H1 (cell line): ENCODE measurements around the gene CKB. TPM values are rescaled to one million over a fixed set of nuclear protein-coding genes. Genes with fewer than 3 reads are reported as not detected.

Source experiments
- CTCF ChIA-PET: fragments of 300-600 bp; sonication (Branson Sonifier 250); formaldehyde crosslinking; loops from one replicate; lab custom pipeline; 2021; ENCODE audit not compliant: partially characterized antibody; lab: Charles Lee
- POLR2A ChIA-PET: fragments of 300-600 bp; sonication (Branson Sonifier 250); formaldehyde crosslinking; loops from one replicate; lab custom pipeline; 2021; ENCODE audit warnings: inconsistent platforms; ENCODE audit not compliant: partially characterized antibody; lab: Charles Lee
- DNase-seq, 2 experiments: peaks; one replicate each; pipeline versions ENCODE4 v3.0.0 to v3.0.0-alpha.2; 2010 to 2022; ENCODE audit warnings: low spot score in 2 of 2, low read depth in 1 of 2, mixed read lengths in 1 of 2
- FAIRE-seq: peaks from 2 replicates; lab custom pipeline; 2011; peaks lifted over from hg19 to GRCh38; lab: Jason Lieb, UNC
- H2AFZ ChIP-seq: 2 replicates; pipeline ENCODE4 v1.8.1; 2012; ENCODE audit warnings: low read length, inconsistent platforms
- H2AK5ac ChIP-seq: 2 replicates; pipeline ENCODE4 v1.6.1; 2013; ENCODE audit warnings: low read depth, low read length
- H2BK120ac ChIP-seq: replicated peaks from 2 replicates; pipeline ENCODE3; 2013; ENCODE audit warnings: low read depth, low read length, inconsistent platforms
- H2BK12ac ChIP-seq: 2 replicates; pipeline ENCODE4 v1.6.1; 2013; ENCODE audit warnings: low read depth, low read length
- H2BK15ac ChIP-seq: 2 replicates; pipeline ENCODE4 v1.6.1; 2013; ENCODE audit warnings: low read length
- H2BK20ac ChIP-seq: 2 replicates; pipeline ENCODE4 v1.6.1; 2013; ENCODE audit warnings: low read length
- H2BK5ac ChIP-seq: 2 replicates; pipeline ENCODE4 v1.6.1; 2013; ENCODE audit warnings: low read depth, low read length
- H3K14ac ChIP-seq: 2 replicates; pipeline ENCODE4 v1.6.1; 2013; ENCODE audit warnings: inconsistent platforms; ENCODE audit not compliant: insufficient read length
- H3K18ac ChIP-seq: 2 replicates; pipeline ENCODE4 v1.6.1; 2013; ENCODE audit warnings: low read length; ENCODE audit errors: extremely low read depth
- H3K23ac ChIP-seq: 2 replicates; pipeline ENCODE4 v1.6.1; 2013; ENCODE audit warnings: inconsistent platforms; ENCODE audit not compliant: insufficient read length
- H3K23me2 ChIP-seq: 2 replicates; pipeline ENCODE4 v1.6.1; 2013; ENCODE audit warnings: low read depth, low read length
- H3K27ac ChIP-seq: 2 replicates; pipeline ENCODE4 v1.6.1; 2011; ENCODE audit warnings: low read depth, low read length, inconsistent platforms
- H3K27me3 ChIP-seq, 4 experiments: replicated peaks in 1 of 4; 1 replicate in 1 of 4; 2 replicates in 3 of 4; pipeline versions ENCODE4 v1.6.1 to v1.8.1; 2011 to 2013; ENCODE audit warnings: low read length in 3 of 4, mild to moderate bottlenecking in 3 of 4, inconsistent platforms in 2 of 4, mixed read lengths in 2 of 4, moderate library complexity in 1 of 4; ENCODE audit not compliant: control insufficient read depth in 3 of 4, insufficient read depth in 3 of 4; ENCODE audit errors: extremely low read depth in 1 of 4
- H3K36me3 ChIP-seq, 4 experiments: 2 replicates each; pipeline versions ENCODE4 v1.6.1 to v1.8.1; 2011 to 2013; ENCODE audit warnings: mild to moderate bottlenecking in 4 of 4, low read length in 3 of 4, moderate library complexity in 2 of 4, control low read depth in 1 of 4, inconsistent platforms in 1 of 4; ENCODE audit not compliant: insufficient read depth in 4 of 4, control insufficient read depth in 2 of 4
- H3K4ac ChIP-seq: replicated peaks from 2 replicates; pipeline ENCODE3; 2013; ENCODE audit warnings: low read length, low read depth, mixed read lengths, inconsistent platforms; ENCODE audit not compliant: insufficient read length
- H3K4me1 ChIP-seq, 4 experiments: replicated peaks in 1 of 4; 1 replicate in 1 of 4; 2 replicates in 3 of 4; pipeline versions ENCODE4 v1.6.1 to v1.8.1; 2011 to 2013; ENCODE audit warnings: low read length in 3 of 4, inconsistent platforms in 2 of 4, mixed read lengths in 1 of 4; ENCODE audit not compliant: insufficient read depth in 4 of 4, control insufficient read depth in 3 of 4
- H3K4me2 ChIP-seq, 2 experiments: 2 replicates each; pipeline versions ENCODE4 v1.6.1 to v1.8.1; 2011 to 2013; ENCODE audit warnings: low read depth in 2 of 2, low read length in 2 of 2, control low read depth in 1 of 2, inconsistent platforms in 1 of 2, mild to moderate bottlenecking in 1 of 2; ENCODE audit not compliant: insufficient read depth in 1 of 2
- H3K4me3 ChIP-seq, 4 experiments: fragments of 200-600, 300-600 bp in 1 of 4; sonication (generic), shearing (Covaris generic), sonication (Bioruptor Twin) in 1 of 4; 2 replicates each; pipeline versions ENCODE4 v1.5.1 to v1.8.1; 2011 to 2016; ENCODE audit warnings: low read length in 4 of 4, low read depth in 3 of 4, control low read depth in 2 of 4, inconsistent platforms in 2 of 4, mild to moderate bottlenecking in 2 of 4, mixed read lengths in 1 of 4, moderate library complexity in 1 of 4; ENCODE audit not compliant: insufficient read depth in 2 of 4; ENCODE audit errors: extremely low read depth in 1 of 4
- H3K56ac ChIP-seq: replicated peaks from 2 replicates; pipeline ENCODE3; 2013; ENCODE audit warnings: low read depth, mild to moderate bottlenecking, mixed read lengths, low read length, inconsistent platforms; ENCODE audit not compliant: insufficient read length
- H3K79me1 ChIP-seq: 2 replicates; pipeline ENCODE4 v1.6.1; 2013; ENCODE audit warnings: low read depth, low read length, control low read depth
- H3K79me2 ChIP-seq, 2 experiments: 2 replicates each; pipeline versions ENCODE4 v1.6.1 to v1.8.1; 2012 to 2013; ENCODE audit warnings: low read length in 2 of 2, mild to moderate bottlenecking in 2 of 2, inconsistent platforms in 1 of 2; ENCODE audit not compliant: insufficient read depth in 2 of 2, control insufficient read depth in 1 of 2
- H3K9ac ChIP-seq, 4 experiments: replicated peaks in 1 of 4; 1 replicate in 1 of 4; 2 replicates in 3 of 4; pipeline versions ENCODE4 v1.6.1 to v1.8.1; 2011 to 2013; ENCODE audit warnings: low read depth in 3 of 4, low read length in 3 of 4, control low read depth in 2 of 4, mild to moderate bottlenecking in 2 of 4, moderate library complexity in 2 of 4, inconsistent platforms in 1 of 4; ENCODE audit errors: extremely low read depth in 1 of 4
- H3K9me3 ChIP-seq, 2 experiments: 2 replicates each; pipeline versions ENCODE4 v1.6.1 to v1.8.1; 2012 to 2013; ENCODE audit warnings: mild to moderate bottlenecking in 2 of 2, moderate library complexity in 2 of 2, control low read depth in 1 of 2, inconsistent platforms in 1 of 2, low read depth in 1 of 2, low read length in 1 of 2, mixed read lengths in 1 of 2; ENCODE audit not compliant: insufficient read depth in 2 of 2
- H4K20me1 ChIP-seq, 2 experiments: replicated peaks in 1 of 2; 2 replicates each; pipeline versions ENCODE3 to v1.8.1; 2011 to 2013; ENCODE audit warnings: inconsistent platforms in 2 of 2, low read length in 2 of 2, mild to moderate bottlenecking in 1 of 2; ENCODE audit not compliant: insufficient read depth in 2 of 2, control insufficient read depth in 1 of 2
- H4K5ac ChIP-seq: 2 replicates; pipeline ENCODE4 v1.6.1; 2013; ENCODE audit warnings: low read length, low read depth, mixed read lengths, inconsistent platforms; ENCODE audit not compliant: insufficient read length
- H4K8ac ChIP-seq: 2 replicates; pipeline ENCODE4 v1.8.0; 2013; ENCODE audit warnings: mild to moderate bottlenecking, moderate library complexity, low read length, inconsistent platforms; ENCODE audit not compliant: insufficient read depth; ENCODE audit errors: extremely low read depth
- H4K91ac ChIP-seq: replicated peaks from 2 replicates; pipeline ENCODE3; 2013; ENCODE audit warnings: low read length, mixed read lengths, inconsistent platforms; ENCODE audit not compliant: insufficient read length
- CBX8 ChIP-seq: fragments of 300-800, 300-1000 bp; sonication (generic); IDR thresholded peaks from 2 replicates; pipeline ENCODE4 v1.7.1; 2016; ENCODE audit warnings: low read depth, low read length, borderline replicate concordance
- CTCF ChIP-seq, 3 experiments: IDR thresholded peaks; 1 replicate in 2 of 3; 2 replicates in 1 of 3; pipeline versions ENCODE4 v1.5.1 to v1.6.1; 2011; ENCODE audit warnings: low read length in 3 of 3, mild to moderate bottlenecking in 3 of 3, inconsistent platforms in 2 of 3, low read depth in 1 of 3, moderate library complexity in 1 of 3; ENCODE audit not compliant: insufficient read depth in 1 of 3; ENCODE audit errors: control extremely low read depth in 1 of 3
- KDM1A ChIP-seq: fragments of 200-600, 300-600 bp; sonication (generic); IDR thresholded peaks from 2 replicates; pipeline ENCODE4 v1.7.1; 2016; ENCODE audit warnings: mild to moderate bottlenecking, low read length, borderline replicate concordance
- KDM4A ChIP-seq: IDR thresholded peaks from one replicate; pipeline ENCODE4 v1.7.1; 2012; ENCODE audit warnings: low read depth, mild to moderate bottlenecking, moderate library complexity, low read length, inconsistent platforms; ENCODE audit not compliant: severe bottlenecking
- NANOG ChIP-seq: IDR thresholded peaks from 2 replicates; pipeline ENCODE4 v1.6.1; 2011; ENCODE audit warnings: low read length, low read depth, mild to moderate bottlenecking, inconsistent platforms; ENCODE audit not compliant: insufficient read depth, poor library complexity, severe bottlenecking
- POU5F1 ChIP-seq: IDR thresholded peaks from 2 replicates; pipeline ENCODE4 v1.6.1; 2011; ENCODE audit warnings: low read depth, mild to moderate bottlenecking, low read length, moderate library complexity
- RAD21 ChIP-seq, 2 experiments: IDR thresholded peaks in 1 of 2; conservative IDR thresholded peaks in 1 of 2; 2 replicates each; pipeline ENCODE4 v1.6.1; 2011; ENCODE audit warnings: low read depth in 2 of 2, low read length in 2 of 2, improper control_type of control experiment in 1 of 2, inconsistent platforms in 1 of 2, mild to moderate bottlenecking in 1 of 2, moderate library complexity in 1 of 2
- RBBP5 ChIP-seq: IDR thresholded peaks from 2 replicates; pipeline ENCODE4 v1.7.1; 2012; ENCODE audit warnings: low read depth, mild to moderate bottlenecking, inconsistent platforms, low read length, moderate library complexity, borderline replicate concordance
- ZNF274 ChIP-seq: IDR thresholded peaks from 2 replicates; pipeline ENCODE4 v1.7.0; 2012; ENCODE audit warnings: low read length, borderline replicate concordance; ENCODE audit errors: extremely low read depth
- WGBS, 2 experiments: shearing (Covaris generic) in 1 of 2; methylation state at CpG; one replicate each; pipeline versions ENCODE4 v1.1.6 to v1.1.7; 2013 to 2015; ENCODE audit warnings: low lambda C conversion rate in 2 of 2, mixed read lengths in 2 of 2, inconsistent platforms in 1 of 2, low coverage in 1 of 2, missing lambda C conversion rate in 1 of 2; ENCODE audit not compliant: insufficient replicate concordance in 2 of 2, insufficient coverage in 1 of 2, insufficient read length in 1 of 2; ENCODE audit errors: extremely low coverage in 1 of 2, missing lambda C conversion rate in 1 of 2; 5-methylcytosine and 5-hydroxymethylcytosine counted together
- polyA plus RNA-seq, 7 experiments: library from polyadenylated mRNA; depleted of rRNA in 3 of 7; stranded (reverse) in 5 of 7; unstranded in 2 of 7; fragments of >200 nt in 5 of 7; fragments of 200-250 nt in 2 of 7; gene quantifications; 1 replicate in 5 of 7; 2 replicates in 1 of 7; 4 replicates in 1 of 7; pipeline versions ENCODE4 v1.2.1 to v1.2.3, GENCODE V29; 2011 to 2013; ENCODE audit warnings: missing spikeins in 2 of 7, mixed read lengths in 2 of 7
- total RNA-seq: library from RNA; stranded (reverse); fragmentation: NEBNext Ultra II Directional; extraction: Animal tissue kit (Norgen Biotek cat#: 25700); gene quantifications from 2 replicates; pipeline ENCODE4 v1.2.1, GENCODE V29; 2021

CKB gene
- total and polyA plus RNA-seq, 2 of the 8 experiments (the other 6 are each of a cell fraction or from before 2014, with no cell fraction given): 538 to 950 TPM

GRCh38 chr14:103504991-103505565, 17.6 kb downstream of the CKB start:
- Histone ChIP-seq H3K23ac (no peak overlapping the region), H3K56ac (no peak overlapping the region), H2BK20ac (no peak overlapping the region), H3K4me2 (no peak overlapping the region), H3K9me3 (no peaks in the 10 kb centered on the region), H3K23me2 (no peaks in the 10 kb centered on the region), H2AFZ (no peak overlapping the region), H2BK5ac (no peak overlapping the region), H4K91ac (no peak overlapping the region), H4K8ac (no peak overlapping the region), H3K27ac (no peak overlapping the region), H3K4me3 (no peak overlapping the region), H3K4me1 (no peaks in the 10 kb centered on the region), H3K9ac (no peak overlapping the region), H2BK120ac (no peak overlapping the region), H3K4ac (no peak overlapping the region), H2BK12ac (no peak overlapping the region), H4K20me1 (peaks cover 0 to 4% of the 10 kb centered on the region in 2 experiments), H3K79me1 (no peaks in the 10 kb centered on the region), H2BK15ac (no peak overlapping the region), H3K27me3 (no peaks in the 10 kb centered on the region; a peak in 1 of 7 replicates), H3K79me2 (0 out of 4 replicates have a peak, but pooled peaks cover 0 to 2% of the 10 kb centered on the region in 2 experiments), H3K14ac (no peak overlapping the region), H3K36me3 (peaks cover 15 to 42% (median 27%) of the 10 kb centered on the region in 4 experiments; a peak in 7 of 8 replicates), H3K18ac (no peak overlapping the region), H2AK5ac (no peak overlapping the region), H4K5ac (no peak overlapping the region)
- CTCF ChIA-PET: interaction anchor here (0.9 to 31.3 kb wide), 10 partner anchors 8 to 165 kb away, joined by 3 to 921 read pairs (median 4); partner anchors contain the start of gene TRMT61A
- POLR2A ChIA-PET: interaction anchor here (1.3 to 6.9 kb wide), 3 partner anchors 12 to 19 kb away, joined by 3 to 29 read pairs (median 23); partner anchors contain the start of gene CKB
- DNase-seq: no peak
- FAIRE-seq: no peak
- 82% methylated on average over 8 of the region's 8 CpGs; no CpG with 5 or more reads in 1 of the 2 experiments for WGBS, 2 experiments
- TF ChIP-seq CTCF (IDR thresholded peaks at IDR 0.05; ENCODE audit: control extremely low read depth in 1 of 3, insufficient read depth in 1 of 3, low read depth in 1 of 3, low read length in 3 of 3): peak; percentile 20 to 50 (median 48); a peak in 3 of 4 replicates
- no peak for TF ChIP-seq KDM1A
- TF ChIP-seq POU5F1: no peak
- no peak for TF ChIP-seq KDM4A
- TF ChIP-seq CBX8: no peak
- 0 out of 4 replicates have a peak, but pooled peaks of 1 of the 2 experiments have one; percentile 2 for TF ChIP-seq RAD21 (IDR thresholded peaks at IDR 0.05 in 1 of 2, conservative IDR thresholded peaks at IDR 0.05 in 1 of 2; ENCODE audit: low read depth in 2 of 2, low read length in 2 of 2)
- no peak for TF ChIP-seq ZNF274
- no peak for TF ChIP-seq NANOG
- no peak for TF ChIP-seq RBBP5
